ENCODE results near the gene PLEKHO1.

Gene PLEKHO1

GRCh38 chr1:150150133-150151021 is 661 bp downstream of the PLEKHO1 start:
- Histone ChIP-seq H3K9ac (ENCODE audit: low read depth, low read length) (peak overlapping the region; percentile 90), H3K9me3 (replicated peaks; ENCODE audit: low read length) (no peaks in the 10 kb centered on the region), H3K4me1 (ENCODE audit: control insufficient read depth, insufficient read depth, low read length) (peaks cover 32% of the 10 kb centered on the region), H3K4me3 (ENCODE audit: low read length) (peak overlapping the region; percentile 88), H3K36me3 (ENCODE audit: insufficient read depth, low read length) (peaks cover 30% of the 10 kb centered on the region), H3K27me3 (ENCODE audit: control insufficient read depth, insufficient read depth, low read length) (no peaks in the 10 kb centered on the region), H3K4me2 (ENCODE audit: low read length) (peak overlapping the region; percentile 96)

GRCh38 chr1:150151291-150152181 is 1.8 kb downstream of the PLEKHO1 start:
- H3K4me3 ChIP-seq (ENCODE audit: low read length), result peak overlapping the region; percentile 88
- H3K9ac ChIP-seq (ENCODE audit: low read depth, low read length), result peak overlapping the region; percentile 90
- no peaks in the 10 kb centered on the region for H3K27me3 ChIP-seq (ENCODE audit: control insufficient read depth, insufficient read depth, low read length)
- H3K36me3 ChIP-seq (ENCODE audit: insufficient read depth, low read length), result peaks cover 42% of the 10 kb centered on the region
- H3K4me2 ChIP-seq (ENCODE audit: low read length), result peak overlapping the region; percentile 96
- no peaks in the 10 kb centered on the region for H3K9me3 ChIP-seq (replicated peaks; ENCODE audit: low read length)
- H3K4me1 ChIP-seq (ENCODE audit: control insufficient read depth, insufficient read depth, low read length), result peaks cover 38% of the 10 kb centered on the region

DNA sequence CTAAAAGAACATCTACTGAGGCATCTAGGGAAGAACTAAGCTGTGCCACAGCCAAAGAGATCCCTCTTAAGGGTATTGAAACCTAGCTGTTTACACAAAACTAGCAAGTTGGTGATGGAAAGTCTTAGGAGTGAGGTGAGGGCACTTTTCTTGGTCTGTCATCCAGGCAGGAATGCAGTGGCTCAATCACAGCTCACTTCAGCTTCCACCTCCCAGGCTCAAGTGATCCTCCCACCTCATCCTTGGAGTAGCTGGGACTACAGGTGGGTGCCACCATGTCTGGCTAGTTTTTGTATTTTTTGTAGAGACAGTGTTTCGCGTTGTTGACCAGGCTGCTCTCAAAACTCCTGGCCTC is 2.4 kb downstream of the PLEKHO1 start:
- no peaks in the 10 kb centered on the region for H3K9me3 ChIP-seq (replicated peaks; ENCODE audit: low read length)
- peaks cover 48% of the 10 kb centered on the region for H3K36me3 ChIP-seq (ENCODE audit: insufficient read depth, low read length)
- no peaks in the 10 kb centered on the region for H3K27me3 ChIP-seq (ENCODE audit: control insufficient read depth, insufficient read depth, low read length)
- peaks cover 45% of the 10 kb centered on the region for H3K4me1 ChIP-seq (ENCODE audit: control insufficient read depth, insufficient read depth, low read length)
- H3K4me2 ChIP-seq (ENCODE audit: low read length), result peak overlapping the region; percentile 96
- H3K4me3 ChIP-seq (ENCODE audit: low read length), result peak overlapping the region; percentile 88
- H3K9ac ChIP-seq (ENCODE audit: low read depth, low read length), result peak overlapping the region; percentile 90

GRCh38 chr1:150152772-150153456 is 3.2 kb downstream of the PLEKHO1 start:
- Histone ChIP-seq H3K4me3 (ENCODE audit: low read length) (peak overlapping the region; percentile 51), H3K4me2 (ENCODE audit: low read length) (peak overlapping the region; percentile 96), H3K27me3 (ENCODE audit: control insufficient read depth, insufficient read depth, low read length) (no peaks in the 10 kb centered on the region), H3K4me1 (ENCODE audit: control insufficient read depth, insufficient read depth, low read length) (peaks cover 49% of the 10 kb centered on the region), H3K9me3 (replicated peaks; ENCODE audit: low read length) (no peaks in the 10 kb centered on the region), H3K9ac (ENCODE audit: low read depth, low read length) (peak overlapping the region; percentile 43), H3K36me3 (ENCODE audit: insufficient read depth, low read length) (peaks cover 56% of the 10 kb centered on the region)

- no peaks in the 10 kb centered on the region for H3K27me3 ChIP-seq (ENCODE audit: control insufficient read depth, insufficient read depth, low read length)
- peaks cover 65% of the 10 kb centered on the region for H3K36me3 ChIP-seq (ENCODE audit: insufficient read depth, low read length)
- H3K4me2 ChIP-seq (ENCODE audit: low read length), result no peak overlapping the region
- no peak overlapping the region for H3K9ac ChIP-seq (ENCODE audit: low read depth, low read length)
- no peaks in the 10 kb centered on the region for H3K9me3 ChIP-seq (replicated peaks; ENCODE audit: low read length)
- no peak overlapping the region for H3K4me3 ChIP-seq (ENCODE audit: low read length)
- H3K4me1 ChIP-seq (ENCODE audit: control insufficient read depth, insufficient read depth, low read length), result peaks cover 51% of the 10 kb centered on the region
These were observed 4.4 kb downstream of the PLEKHO1 start for GRCh38 chr1:150154143-150154542.

GRCh38 chr1:150155413-150156071 is 5.8 kb downstream of the PLEKHO1 start:
- H3K36me3 ChIP-seq (ENCODE audit: insufficient read depth, low read length), result peaks cover 77% of the 10 kb centered on the region

DNA sequence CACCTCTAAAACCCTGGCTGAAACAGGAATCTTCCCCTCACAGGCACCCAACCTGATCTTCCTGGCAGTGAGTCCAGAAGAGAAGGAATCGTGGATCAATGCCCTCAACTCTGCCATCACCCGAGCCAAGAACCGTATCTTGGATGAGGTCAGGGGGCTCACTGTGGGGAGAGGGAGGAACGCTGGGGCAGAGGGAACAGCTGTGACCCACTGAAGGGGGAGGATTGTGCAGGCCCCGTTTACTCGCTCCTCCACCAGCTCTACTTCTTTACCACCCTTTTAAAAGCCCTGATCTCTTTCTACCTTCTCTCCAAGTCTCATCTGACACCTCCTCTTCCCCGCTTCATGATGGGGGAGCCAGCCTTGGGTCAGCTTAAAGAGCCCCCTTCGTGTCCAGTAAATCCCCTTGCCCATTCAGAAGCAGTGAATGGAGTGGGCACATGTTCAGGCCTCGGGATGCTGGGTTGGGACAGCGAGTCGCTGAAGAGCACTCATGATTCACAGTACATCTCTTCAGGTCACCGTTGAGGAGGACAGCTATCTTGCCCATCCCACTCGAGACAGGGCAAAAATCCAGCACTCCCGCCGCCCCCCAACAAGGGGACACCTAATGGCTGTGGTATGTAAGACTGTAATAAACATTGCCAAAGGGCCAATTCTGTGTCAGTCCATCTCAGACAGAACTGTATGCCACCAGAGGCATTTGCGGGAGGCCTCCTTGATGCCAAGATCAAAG is 7.3 kb downstream of the PLEKHO1 start:
- no peak overlapping the region for H3K4me3 ChIP-seq (ENCODE audit: low read length)
- no peak overlapping the region for H3K4me2 ChIP-seq (ENCODE audit: low read length)
- H3K36me3 ChIP-seq (ENCODE audit: insufficient read depth, low read length), result peaks cover 77% of the 10 kb centered on the region
- peak overlapping the region; percentile 20 for H3K9ac ChIP-seq (ENCODE audit: low read depth, low read length)
- H3K4me1 ChIP-seq (ENCODE audit: control insufficient read depth, insufficient read depth, low read length), result peaks cover 58% of the 10 kb centered on the region
- no peaks in the 10 kb centered on the region for H3K27me3 ChIP-seq (ENCODE audit: control insufficient read depth, insufficient read depth, low read length)
- H3K9me3 ChIP-seq (replicated peaks; ENCODE audit: low read length), result no peaks in the 10 kb centered on the region

More at GRCh38 chr1:150155413-150156071, 5.8 kb downstream of the PLEKHO1 start:
- Histone ChIP-seq H3K4me2 (ENCODE audit: low read length) (no peak overlapping the region), H3K4me3 (ENCODE audit: low read length) (no peak overlapping the region), H3K9ac (ENCODE audit: low read depth, low read length) (no peak overlapping the region), H3K27me3 (ENCODE audit: control insufficient read depth, insufficient read depth, low read length) (no peaks in the 10 kb centered on the region), H3K4me1 (ENCODE audit: control insufficient read depth, insufficient read depth, low read length) (peaks cover 56% of the 10 kb centered on the region), H3K9me3 (replicated peaks; ENCODE audit: low read length) (no peaks in the 10 kb centered on the region)

- H3K4me3 ChIP-seq (ENCODE audit: low read length), result no peak overlapping the region
- no peaks in the 10 kb centered on the region for H3K9me3 ChIP-seq (replicated peaks; ENCODE audit: low read length)
- peaks cover 57% of the 10 kb centered on the region for H3K4me1 ChIP-seq (ENCODE audit: control insufficient read depth, insufficient read depth, low read length)
- H3K27me3 ChIP-seq (ENCODE audit: control insufficient read depth, insufficient read depth, low read length), result no peaks in the 10 kb centered on the region
- peaks cover 63% of the 10 kb centered on the region for H3K36me3 ChIP-seq (ENCODE audit: insufficient read depth, low read length)
- no peak overlapping the region for H3K4me2 ChIP-seq (ENCODE audit: low read length)
- no peak overlapping the region for H3K9ac ChIP-seq (ENCODE audit: low read depth, low read length)
These were observed 9.8 kb downstream of the PLEKHO1 start for GRCh38 chr1:150159550-150159949.

- Histone ChIP-seq H3K4me1 (ENCODE audit: control insufficient read depth, insufficient read depth, low read length) (peaks cover 55% of the 10 kb centered on the region), H3K9me3 (replicated peaks; ENCODE audit: low read length) (no peaks in the 10 kb centered on the region), H3K9ac (ENCODE audit: low read depth, low read length) (no peak overlapping the region), H3K36me3 (ENCODE audit: insufficient read depth, low read length) (peaks cover 47% of the 10 kb centered on the region), H3K4me2 (ENCODE audit: low read length) (no peak overlapping the region), H3K27me3 (ENCODE audit: control insufficient read depth, insufficient read depth, low read length) (no peaks in the 10 kb centered on the region), H3K4me3 (ENCODE audit: low read length) (no peak overlapping the region)
These were observed 11.4 kb downstream of the PLEKHO1 start for GRCh38 chr1:150160964-150161621.

Data from skeletal muscle satellite cell (primary cell).